ENCODE results near the gene SEZ6L2.

DNA sequence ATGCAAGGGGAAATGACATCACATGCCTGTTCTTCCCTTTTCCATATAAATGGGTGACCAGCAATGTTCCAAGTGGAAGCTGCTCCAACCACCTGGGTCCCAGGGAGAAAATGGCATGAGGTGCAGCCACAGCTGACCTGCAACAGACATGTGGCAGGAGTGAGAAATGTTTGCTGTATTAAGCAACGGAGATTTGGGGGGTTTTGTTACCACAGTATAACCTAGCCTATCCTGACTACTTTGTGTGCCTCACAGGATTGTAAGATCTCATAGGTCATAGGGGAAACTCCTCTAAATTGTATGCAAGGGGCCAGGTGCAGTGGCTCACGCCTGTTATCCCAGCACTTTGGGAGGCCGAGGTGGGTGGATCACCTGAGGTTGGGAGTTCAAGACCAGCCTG is 48.4 kb downstream of the SEZ6L2 start:
- TF ChIP-seq, protein P1, sequence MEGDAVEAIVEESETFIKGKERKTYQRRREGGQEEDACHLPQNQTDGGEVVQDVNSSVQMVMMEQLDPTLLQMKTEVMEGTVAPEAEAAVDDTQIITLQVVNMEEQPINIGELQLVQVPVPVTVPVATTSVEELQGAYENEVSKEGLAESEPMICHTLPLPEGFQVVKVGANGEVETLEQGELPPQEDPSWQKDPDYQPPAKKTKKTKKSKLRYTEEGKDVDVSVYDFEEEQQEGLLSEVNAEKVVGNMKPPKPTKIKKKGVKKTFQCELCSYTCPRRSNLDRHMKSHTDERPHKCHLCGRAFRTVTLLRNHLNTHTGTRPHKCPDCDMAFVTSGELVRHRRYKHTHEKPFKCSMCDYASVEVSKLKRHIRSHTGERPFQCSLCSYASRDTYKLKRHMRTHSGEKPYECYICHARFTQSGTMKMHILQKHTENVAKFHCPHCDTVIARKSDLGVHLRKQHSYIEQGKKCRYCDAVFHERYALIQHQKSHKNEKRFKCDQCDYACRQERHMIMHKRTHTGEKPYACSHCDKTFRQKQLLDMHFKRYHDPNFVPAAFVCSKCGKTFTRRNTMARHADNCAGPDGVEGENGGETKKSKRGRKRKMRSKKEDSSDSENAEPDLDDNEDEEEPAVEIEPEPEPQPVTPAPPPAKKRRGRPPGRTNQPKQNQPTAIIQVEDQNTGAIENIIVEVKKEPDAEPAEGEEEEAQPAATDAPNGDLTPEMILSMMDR (tag by site-specific recombination; IDR thresholded peaks at IDR 0.05) = no peak
- TF ChIP-seq ZNF140 (tag by site-specific recombination; IDR thresholded peaks at IDR 0.05) (no peak), YY1 (tag by site-specific recombination; IDR thresholded peaks at IDR 0.05) (no peak), ZNF548 (tag by site-specific recombination; IDR thresholded peaks at IDR 0.05) (no peak), ZNF24 (tag by site-specific recombination; IDR thresholded peaks at IDR 0.05) (no peak), ZFP37 (tag by site-specific recombination; IDR thresholded peaks at IDR 0.05) (no peak), ZNF138 (tag by site-specific recombination; IDR thresholded peaks at IDR 0.05; ENCODE audit: borderline replicate concordance) (no peak), SP2 (tag by site-specific recombination; IDR thresholded peaks at IDR 0.05) (no peak), ZNF302 (tag by site-specific recombination; IDR thresholded peaks at IDR 0.05; ENCODE audit: low read depth) (no peak), ZNF184 (tag by site-specific recombination; IDR thresholded peaks at IDR 0.05) (no peak), ZNF324 (tag by site-specific recombination; IDR thresholded peaks at IDR 0.05) (no peak)
- TF ChIP-seq, protein P2, sequence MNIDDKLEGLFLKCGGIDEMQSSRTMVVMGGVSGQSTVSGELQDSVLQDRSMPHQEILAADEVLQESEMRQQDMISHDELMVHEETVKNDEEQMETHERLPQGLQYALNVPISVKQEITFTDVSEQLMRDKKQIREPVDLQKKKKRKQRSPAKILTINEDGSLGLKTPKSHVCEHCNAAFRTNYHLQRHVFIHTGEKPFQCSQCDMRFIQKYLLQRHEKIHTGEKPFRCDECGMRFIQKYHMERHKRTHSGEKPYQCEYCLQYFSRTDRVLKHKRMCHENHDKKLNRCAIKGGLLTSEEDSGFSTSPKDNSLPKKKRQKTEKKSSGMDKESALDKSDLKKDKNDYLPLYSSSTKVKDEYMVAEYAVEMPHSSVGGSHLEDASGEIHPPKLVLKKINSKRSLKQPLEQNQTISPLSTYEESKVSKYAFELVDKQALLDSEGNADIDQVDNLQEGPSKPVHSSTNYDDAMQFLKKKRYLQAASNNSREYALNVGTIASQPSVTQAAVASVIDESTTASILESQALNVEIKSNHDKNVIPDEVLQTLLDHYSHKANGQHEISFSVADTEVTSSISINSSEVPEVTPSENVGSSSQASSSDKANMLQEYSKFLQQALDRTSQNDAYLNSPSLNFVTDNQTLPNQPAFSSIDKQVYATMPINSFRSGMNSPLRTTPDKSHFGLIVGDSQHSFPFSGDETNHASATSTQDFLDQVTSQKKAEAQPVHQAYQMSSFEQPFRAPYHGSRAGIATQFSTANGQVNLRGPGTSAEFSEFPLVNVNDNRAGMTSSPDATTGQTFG (tag by site-specific recombination; IDR thresholded peaks at IDR 0.05; ENCODE audit: borderline replicate concordance) = no peak
- TF ChIP-seq, protein P3, sequence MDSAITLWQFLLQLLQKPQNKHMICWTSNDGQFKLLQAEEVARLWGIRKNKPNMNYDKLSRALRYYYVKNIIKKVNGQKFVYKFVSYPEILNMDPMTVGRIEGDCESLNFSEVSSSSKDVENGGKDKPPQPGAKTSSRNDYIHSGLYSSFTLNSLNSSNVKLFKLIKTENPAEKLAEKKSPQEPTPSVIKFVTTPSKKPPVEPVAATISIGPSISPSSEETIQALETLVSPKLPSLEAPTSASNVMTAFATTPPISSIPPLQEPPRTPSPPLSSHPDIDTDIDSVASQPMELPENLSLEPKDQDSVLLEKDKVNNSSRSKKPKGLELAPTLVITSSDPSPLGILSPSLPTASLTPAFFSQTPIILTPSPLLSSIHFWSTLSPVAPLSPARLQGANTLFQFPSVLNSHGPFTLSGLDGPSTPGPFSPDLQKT (IDR thresholded peaks at IDR 0.05; ENCODE audit: borderline replicate concordance, low read depth, low read length) = no peak
- TF ChIP-seq, protein P4, sequence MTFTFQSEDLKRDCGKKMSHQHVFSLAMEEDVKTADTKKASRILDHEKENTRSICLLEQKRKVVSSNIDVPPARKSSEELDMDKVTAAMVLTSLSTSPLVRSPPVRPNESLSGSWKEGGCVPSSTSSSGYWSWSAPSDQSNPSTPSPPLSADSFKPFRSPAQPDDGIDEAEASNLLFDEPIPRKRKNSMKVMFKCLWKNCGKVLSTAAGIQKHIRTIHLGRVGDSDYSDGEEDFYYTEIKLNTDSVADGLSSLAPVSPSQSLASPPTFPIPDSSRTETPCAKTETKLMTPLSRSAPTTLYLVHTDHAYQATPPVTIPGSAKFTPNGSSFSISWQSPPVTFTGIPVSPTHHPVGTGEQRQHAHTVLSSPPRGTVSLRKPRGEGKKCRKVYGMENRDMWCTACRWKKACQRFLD (tag by site-specific recombination; IDR thresholded peaks at IDR 0.05) = no peak
